GM18868 (cell line): ENCODE measurements around the gene SRP9.
A peak's percentile ranks its signal among the peaks of the same experiment; 100 is the strongest.

ENCODE experiments used
- ATAC-seq: cut with Tn5 transposase; IDR thresholded peaks from one replicate; pipeline ENCODE4 v1.9.1; 2021; ENCODE audit warnings: mild to moderate bottlenecking, moderate library complexity; ENCODE audit not compliant: unreplicated experiment

SRP9 gene

GRCh38 chr1:225777583-225778336 lies at the start of gene SRP9:
Gene SRP9 (plus strand): TSS chr1:225777826. CDS start chr1:225777941, 115 bp downstream.
- peak; percentile 99 for ATAC-seq

DNA sequence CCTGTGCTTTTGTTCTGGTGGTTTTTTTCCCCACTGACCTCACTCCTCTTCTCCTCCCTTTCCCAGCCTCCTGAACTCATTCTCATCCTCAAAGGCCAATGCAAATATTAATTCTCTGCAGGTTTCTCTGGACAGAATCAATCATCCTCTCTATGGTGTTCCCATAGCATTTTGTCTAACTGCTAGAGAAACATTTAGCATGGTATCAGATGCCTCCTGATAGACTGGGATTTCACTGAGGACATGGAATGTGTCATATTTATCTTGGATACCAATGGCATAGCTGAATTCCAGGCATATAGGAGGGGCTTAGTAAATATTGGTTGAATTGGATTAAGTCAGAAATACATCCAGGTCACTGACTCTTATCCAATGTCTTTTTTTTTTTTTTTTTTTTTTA lies 46.1 kb upstream of the SRP9 start:
- ATAC-seq, result no peak

DNA sequence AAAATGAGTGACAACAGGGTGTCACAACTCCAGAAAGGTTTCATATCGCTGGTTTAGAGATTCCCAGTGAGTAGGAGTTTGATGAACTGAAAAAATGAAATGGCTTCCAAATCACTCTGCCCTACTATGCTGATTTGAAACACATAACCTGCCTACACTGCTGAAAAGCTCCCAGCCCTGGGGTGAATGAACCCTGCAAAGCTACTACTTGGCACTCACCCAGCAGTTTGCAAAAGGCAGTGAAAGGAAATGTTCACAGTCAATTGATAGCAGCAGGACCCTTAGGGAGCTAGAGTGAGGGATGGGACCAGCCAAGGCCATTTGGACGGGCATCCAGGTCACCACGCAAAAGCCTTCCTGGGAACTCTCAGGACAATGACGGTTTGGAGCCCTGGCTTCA lies 44.4 kb upstream of the SRP9 start:
- no peak for ATAC-seq

- no peak for ATAC-seq
Observed at GRCh38 chr1:225735252-225736149, 42.1 kb upstream of the SRP9 start.

DNA sequence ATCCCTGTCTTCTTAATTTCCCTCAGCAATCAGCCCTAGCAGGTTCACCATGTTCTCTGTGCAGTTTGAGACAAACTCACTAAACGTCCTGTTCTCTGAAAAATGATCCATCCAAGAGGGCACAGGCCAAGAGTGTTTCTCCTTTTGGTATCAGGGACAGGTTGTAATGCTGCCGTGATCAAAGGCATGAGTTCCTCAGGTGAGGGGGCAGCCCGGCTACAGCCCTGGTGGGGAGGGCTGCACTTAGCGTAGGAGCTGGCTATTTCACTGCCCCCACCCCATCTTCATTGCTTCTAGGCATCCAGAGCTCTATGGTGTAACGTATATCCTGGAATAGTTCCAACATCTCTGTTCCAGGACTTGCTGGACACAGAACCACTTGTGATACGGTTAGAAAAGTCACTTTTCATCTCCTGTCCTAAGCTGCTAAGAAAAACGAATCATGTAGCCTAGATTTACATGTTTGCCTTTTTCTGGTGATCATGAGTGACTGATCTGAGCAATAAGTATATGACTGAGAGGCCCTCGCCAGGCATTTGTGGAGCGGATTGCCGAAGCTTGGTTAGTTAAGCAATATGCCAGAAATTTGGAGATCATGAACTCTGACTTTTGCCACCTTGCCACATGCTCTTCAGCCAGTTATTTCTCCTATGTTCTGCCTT lies 41.1 kb upstream of the SRP9 start:
- no peak for ATAC-seq

GRCh38 chr1:225737161-225737560 lies 40.5 kb upstream of the SRP9 start:
- no peak for ATAC-seq

DNA sequence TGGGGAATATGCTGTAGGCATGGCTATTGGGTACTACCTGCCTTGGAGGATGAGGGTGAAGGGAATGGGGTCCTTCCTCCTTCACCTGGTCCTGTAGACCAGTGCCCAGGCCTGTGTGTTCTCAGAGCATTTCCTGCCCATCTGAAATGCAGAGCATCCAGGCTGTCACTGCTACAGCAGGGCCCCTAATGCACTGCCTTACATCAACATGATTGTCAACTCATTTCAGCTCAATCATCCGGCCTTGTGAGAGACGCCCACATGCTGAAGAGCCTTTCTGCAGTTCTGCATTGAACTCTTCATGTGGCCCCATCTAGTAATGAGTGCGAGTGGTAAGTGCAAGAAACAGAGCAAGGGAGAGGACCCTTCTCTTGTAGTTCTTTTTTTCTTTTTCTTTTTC lies 39.8 kb upstream of the SRP9 start:
- no peak for ATAC-seq

- no peak for ATAC-seq
Observed at GRCh38 chr1:225738763-225739162, 38.9 kb upstream of the SRP9 start.

- no peak for ATAC-seq
Observed at GRCh38 chr1:225739542-225740107, 38.0 kb upstream of the SRP9 start.

GRCh38 chr1:225744745-225745144 lies 32.9 kb upstream of the SRP9 start:
- no peak for ATAC-seq

GRCh38 chr1:225745273-225745672 lies 32.4 kb upstream of the SRP9 start:
- no peak for ATAC-seq

- no peak for ATAC-seq
Observed at GRCh38 chr1:225746361-225747179, 31.1 kb upstream of the SRP9 start.

- ATAC-seq, result no peak
Observed at GRCh38 chr1:225747566-225747965, 30.1 kb upstream of the SRP9 start.

DNA sequence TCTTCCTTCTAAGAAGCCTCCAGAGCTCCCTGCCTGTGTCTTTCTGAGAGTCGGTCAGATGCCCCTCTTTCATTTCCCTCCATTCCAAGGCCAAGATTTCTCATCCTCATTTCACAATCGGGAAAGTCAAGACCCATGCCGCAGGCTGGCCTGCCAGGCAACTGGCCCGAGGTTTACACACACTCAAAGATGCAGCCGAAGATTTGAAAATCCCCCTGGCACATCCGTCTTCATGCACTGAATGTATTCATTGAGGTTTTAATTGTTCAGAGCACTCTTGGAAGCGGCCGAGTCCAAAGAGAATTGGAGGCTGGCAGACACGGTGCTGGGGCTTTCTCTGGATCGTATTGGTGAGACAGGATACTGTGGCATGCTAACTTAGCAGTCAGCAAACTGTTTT lies 29.1 kb upstream of the SRP9 start:
- ATAC-seq, result no peak

- ATAC-seq, result no peak
Observed at GRCh38 chr1:225749706-225750105, 27.9 kb upstream of the SRP9 start.

- no peak for ATAC-seq
Observed at GRCh38 chr1:225750420-225750819, 27.2 kb upstream of the SRP9 start.

DNA sequence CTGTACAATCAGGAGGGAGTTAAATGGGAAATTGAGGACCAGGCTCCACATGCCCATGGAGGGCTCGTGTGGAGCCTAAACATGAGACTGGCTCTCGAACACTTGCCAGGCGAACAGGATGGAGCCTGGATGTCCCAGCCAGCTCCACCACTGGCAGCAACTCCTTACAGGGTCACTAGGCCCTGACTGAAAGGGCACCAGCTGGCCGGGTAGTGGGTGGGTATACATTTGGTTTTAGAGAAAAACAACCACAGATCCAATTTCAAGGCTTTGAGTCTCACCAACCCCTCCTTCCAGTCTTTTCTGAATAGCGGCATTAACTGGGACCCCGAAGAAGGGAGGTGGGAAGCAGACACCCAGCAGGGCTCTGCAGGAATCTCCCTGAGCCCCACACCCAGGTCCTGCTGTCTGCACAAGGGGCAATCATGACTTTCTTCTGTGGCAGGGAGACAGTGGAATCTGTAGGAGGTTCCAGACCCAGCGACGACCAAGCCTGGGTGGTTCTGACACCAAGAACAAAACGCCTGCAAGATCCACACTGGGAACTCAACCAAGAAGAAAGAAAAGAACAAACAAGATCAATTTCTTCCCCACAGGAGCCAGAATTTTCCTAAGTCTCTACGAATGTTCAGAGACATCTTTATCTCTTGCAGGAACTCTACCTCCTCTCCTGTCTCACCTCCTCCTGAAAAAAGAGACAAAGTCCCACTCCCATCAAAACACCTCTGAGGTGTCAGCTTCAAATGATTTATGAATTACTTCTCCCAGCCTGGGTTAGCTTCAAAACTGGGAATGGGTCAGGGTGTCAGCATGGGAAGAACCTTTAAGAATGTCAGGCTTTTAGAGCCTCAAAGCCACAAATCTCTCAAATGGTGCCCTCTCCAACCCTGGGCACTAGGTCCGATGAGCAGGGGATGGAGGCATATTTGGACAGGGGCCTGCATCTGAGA lies 26.5 kb upstream of the SRP9 start:
- ATAC-seq, result no peak

DNA sequence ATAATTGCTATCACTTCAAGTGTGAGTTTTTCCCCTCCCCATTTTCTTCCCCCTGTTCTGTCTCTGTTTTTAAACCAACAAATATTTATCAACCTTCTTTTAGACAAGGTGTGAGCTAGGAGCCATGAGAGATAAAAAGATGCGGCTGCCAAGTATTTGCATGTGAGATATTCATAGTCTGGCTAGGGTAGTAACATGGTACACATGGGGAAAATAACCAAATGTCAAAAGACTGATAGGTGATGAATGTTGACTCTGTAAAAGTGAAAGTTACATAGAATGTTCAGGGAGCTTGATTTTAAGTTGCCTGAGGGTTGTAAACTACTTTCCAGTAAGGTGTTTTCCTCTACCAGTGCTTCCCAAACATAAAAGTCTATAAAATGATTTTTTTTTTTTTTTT lies 25.4 kb upstream of the SRP9 start:
- ATAC-seq, result no peak

DNA sequence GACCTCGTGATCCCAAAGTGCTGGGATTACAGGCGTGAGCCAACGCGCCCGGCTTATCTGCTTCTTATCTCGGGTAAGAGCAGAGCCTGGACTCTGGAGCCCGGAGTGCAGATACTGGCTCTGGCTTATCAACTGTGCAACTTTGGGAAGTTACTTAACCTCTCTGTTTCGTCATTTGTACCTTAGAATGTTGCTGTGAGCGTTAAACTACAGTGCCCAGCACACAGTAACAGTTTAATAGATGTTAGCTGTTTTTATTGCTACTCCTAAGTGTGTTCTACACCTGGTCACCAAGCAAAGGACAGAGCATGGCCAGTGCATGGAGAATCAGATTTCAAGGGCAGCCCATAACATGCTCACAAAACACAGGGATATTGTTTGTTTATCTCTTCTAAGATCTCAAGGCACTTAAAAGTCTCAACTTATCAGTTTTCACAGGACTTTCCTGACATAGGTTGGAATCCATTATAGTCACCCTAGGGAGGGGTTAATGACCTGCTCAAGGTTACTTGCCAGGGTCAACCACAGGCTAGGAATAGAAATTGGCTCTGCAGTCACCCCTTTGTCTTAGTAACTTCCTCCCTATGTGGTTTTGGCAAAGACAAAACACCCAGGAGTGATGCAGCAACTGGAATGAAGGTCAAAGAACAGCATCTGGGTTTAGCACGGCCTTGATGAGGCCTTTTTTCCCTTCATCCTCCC lies 22.5 kb upstream of the SRP9 start:
- no peak for ATAC-seq
